Measurements from ENCODE around the gene MRGPRD.
A peak's percentile ranks its signal among the peaks of the same experiment; 100 is the strongest.

The MRGPRD gene

DNA sequence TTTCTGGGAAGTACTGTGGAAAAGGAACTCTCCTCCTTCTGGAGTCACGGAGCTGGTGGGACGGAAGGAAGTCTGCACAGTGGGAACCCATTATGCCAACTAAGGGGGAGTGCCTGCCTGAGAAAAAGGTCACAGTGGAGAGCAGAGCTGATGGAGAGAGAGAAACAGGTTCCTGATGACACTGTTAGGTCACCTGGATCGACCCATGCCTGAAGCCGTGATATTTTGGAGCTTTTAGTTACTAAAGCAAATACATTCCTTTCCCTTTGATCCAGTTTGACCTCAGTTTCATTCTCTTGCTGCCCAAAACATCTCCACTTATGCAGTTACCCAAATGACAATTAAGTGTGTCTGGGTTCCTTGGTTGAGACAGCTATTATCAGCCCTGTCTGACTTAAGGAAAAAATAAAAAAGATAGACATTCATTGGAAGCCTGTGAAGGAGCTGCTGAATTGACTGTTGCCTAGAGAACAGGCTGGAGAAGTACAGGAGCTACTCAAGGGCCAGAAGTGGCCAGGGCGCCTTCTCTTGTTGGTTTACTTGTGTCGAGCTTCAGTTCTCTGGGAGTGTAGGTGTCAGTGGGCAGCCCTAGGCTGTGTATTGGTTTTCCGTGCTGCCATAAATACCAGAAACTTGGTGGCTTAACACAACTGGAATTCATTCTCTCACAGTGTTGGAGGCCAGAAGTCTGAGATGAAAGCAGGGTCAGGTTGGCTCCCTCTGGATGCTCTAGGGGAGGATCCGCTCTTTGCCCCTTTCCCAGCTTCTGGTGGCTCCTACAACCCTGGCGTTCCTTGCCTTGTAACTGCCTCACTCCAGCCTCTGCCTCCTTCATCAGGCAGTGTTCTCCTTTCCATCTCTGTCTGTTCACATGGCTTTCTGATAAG is 13.6 kb downstream of the MRGPRD start:
- no peak for DNase-seq

DNA sequence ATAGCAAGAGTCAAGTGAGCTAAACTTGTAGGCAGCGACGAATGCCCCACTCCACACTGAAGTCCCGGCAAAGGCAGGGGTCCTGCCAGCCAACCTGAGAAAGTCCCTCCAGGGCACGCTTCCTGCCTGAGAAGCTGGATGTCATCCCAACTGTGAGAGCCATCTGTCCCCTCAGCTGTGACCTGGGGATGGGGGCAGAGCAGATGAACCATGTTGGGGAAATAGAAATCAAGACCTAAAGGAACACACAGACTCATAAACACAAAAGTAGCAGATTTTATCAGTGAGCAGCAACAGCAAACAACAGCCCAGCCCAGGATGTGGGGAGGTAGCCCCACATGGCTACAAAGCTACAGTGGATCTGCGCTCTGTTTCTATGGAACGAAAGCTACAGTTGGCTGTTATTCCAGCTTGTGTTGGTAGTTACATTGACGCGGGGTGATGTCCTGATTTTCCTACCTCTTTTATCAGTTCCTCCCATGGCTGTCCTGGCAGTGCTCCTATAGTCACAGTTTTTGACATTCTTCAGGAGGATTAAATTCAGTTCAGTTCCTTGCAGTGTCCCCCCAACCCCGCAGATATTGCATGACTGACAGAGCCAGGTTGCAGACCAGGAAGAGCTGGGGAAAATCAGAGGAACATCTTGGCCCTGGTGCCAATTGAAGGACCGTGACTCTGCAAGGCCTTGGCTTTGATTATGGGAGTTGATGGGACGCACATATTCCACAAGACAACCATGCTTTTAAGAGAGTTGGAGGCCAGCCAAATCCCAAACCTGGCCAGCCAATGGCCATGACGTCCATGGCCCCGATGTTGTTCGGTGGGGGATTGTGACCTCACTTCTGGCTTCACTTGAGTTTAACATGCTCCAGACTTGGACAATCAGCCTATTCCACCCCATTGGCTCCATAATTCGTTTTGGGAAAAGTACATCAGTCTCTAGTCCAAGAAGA is 14.6 kb downstream of the MRGPRD start:
- no peak for DNase-seq

- no peak for DNase-seq
Observed at GRCh38 chr11:68963779-68964178, 17.0 kb downstream of the MRGPRD start.

DNA sequence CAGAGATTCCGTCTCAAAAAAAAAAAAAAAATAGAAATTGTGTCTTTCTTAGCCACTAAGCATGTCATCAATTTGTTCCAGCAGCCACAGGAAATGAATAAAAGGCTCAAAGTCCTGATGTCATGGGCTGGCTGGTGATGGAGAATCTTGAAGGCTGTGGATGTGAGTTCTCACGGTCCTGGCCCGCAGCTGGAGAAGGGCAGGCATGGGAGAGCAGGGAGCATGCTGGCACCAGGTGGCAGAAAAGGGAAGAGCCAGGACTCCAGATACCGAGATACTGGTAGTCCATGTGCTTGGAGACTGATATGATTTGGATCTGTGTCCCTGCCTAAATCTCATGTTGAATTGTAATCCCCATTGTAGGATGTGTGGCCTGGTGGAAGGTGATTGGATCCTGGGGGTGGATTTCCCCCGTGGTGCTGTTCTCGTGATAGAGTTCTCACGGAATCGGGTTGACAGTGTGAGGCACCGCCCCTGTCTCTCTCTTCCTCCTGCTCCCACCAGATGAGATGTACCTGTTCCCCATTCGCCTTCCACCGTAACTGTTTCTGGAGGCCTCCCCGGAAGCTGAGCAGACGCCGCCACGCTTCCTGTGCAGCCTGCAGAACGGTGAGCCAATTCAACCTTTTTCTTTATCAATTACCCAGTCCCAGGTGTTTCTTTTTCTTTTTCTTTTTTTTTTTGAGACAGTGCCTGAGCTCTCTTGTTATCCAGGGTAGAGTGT is 18.1 kb downstream of the MRGPRD start:
- DNase-seq = peak; percentile 30

GRCh38 chr11:68961245-68961644 is 19.5 kb downstream of the MRGPRD start:
- no peak for DNase-seq

DNA sequence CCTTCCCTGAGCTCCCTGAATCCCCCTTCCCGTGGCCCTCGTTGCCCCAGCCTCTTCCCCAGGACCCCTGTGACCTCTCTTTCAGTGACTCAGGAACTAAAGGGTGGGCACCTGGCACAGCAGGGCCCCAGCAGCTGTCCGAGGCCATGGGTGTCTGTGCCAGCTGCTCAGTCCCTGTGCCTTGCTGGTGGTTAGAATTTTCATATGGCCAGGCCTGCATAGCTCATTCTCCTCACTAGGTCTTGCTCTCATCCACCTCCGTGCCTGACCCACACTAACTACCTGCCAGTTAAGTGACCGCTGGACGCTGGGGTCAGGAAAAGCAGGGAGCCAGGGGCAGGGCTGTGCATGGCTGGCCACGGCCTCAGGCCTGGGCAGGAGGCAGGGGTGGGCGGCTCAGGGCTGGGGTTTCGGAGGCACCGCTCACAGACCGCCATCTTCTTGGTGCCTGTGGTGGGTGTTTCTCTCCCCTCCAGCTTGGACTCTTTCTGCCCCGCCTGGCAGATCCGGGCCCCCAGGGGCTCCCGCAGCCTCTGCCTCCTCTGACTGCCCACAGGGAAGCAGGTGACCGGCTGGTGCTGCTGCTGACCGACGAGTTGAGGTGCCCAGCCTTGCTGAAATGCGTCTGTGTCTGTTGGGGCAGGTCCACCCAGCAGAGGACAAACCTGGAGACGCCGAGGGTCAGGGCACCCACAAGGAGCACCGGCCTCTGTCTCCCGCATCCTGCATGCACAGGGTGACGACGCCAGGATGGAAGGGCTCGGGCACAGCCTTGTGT is 20.3 kb downstream of the MRGPRD start:
- no peak for DNase-seq

- no peak for DNase-seq
Observed at GRCh38 chr11:68959465-68960293, 21.1 kb downstream of the MRGPRD start.

DNA sequence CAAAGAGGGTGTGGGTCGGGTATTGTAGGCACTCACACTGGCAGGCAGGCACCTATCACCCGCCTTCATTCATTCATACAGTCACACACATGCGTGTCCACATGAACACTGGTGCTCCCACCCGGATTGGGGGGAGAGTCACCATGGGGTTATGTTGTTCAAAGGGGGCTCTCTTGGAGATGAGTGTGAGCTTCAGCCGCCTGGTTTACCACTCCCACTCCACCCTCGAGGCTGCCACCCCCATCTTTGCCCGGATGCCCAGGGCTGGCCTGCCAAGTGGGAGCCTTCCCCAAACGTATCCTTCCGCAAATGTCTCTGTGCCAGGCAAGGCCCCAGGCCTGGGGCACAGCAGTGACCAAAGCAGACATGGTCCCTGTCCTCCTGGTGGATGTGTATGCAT is 22.6 kb downstream of the MRGPRD start:
- DNase-seq = no peak

- no peak for DNase-seq
Observed at GRCh38 chr11:68956547-68957254, 24.1 kb downstream of the MRGPRD start.

DNA sequence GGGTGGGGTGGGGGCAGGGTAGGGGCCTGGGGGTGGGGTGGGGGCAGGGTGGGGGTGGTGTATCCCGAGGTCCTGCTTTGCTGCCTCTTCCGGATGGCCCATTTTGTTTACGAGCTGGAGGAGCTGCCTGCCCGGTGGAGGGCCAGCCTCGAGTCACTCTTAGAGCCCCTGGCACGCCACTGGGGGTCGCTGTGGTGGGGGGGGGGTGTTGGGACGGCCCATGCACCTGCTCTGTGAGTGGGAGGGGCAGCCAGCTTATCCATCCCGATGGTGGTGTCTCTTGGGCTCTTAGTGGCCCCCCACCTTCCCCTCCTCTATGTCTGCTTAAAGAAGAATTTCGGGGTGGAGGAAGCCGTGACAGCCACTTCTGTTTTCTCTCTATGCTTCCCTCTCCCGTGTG is 24.6 kb downstream of the MRGPRD start:
- peak; percentile 36 for DNase-seq

DNA sequence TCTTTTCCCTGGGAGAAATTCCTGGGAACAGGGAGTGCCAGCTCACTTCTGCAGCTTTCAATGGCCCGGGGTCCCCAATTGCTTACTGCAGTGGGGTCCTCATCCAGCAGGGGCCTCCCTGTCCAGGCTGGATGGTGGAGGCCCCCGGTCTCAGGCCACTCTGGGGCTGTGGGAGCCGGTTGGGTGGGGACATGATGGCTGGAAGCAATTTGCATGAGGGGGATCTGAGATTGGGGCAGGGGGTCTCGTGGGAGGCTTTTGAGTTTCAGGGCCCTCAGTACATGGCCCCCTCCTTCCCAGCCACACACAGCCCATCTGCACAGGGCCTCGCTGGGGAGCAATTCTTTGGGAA is 25.2 kb downstream of the MRGPRD start:
- no peak for DNase-seq

DNA sequence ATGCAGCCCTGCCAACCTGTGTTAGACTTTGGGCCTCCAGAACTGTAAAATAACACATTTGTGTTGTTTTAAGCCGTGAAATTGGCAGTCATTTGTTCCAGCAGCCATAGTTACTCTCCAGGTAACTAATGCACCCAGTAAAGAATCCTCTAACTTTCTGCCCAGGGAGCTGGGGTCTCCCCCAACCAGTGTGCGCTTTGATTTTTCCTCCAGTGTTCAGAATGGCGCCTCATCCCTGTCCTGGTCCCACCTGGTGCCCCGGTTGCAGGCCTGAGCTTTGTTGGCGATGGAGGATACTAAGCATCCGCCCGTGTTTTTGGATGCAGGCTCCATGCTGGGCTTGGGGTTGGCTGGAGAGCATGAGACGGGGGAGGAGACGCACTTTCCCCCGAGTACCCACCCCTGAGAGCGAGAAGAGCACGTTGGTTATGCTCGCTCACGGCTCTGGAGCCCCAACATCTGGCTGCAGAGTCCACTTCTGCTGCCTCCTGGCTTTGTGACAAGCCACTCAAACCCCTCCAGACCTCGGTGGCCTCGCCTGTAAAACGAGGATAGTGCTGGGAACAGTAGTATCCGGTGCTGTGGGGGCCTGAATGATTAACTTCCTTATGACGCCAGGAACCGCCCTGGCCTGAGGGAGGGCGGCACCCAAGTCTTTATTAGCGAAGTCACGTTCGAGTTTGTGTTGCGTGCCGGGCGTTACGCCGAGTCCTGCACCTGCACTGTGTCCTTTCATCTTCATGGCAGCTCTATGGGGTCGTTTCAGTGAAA is 25.8 kb downstream of the MRGPRD start:
- DNase-seq = no peak

- no peak for DNase-seq
Observed at GRCh38 chr11:68950762-68951161, 30.0 kb downstream of the MRGPRD start.

DNA sequence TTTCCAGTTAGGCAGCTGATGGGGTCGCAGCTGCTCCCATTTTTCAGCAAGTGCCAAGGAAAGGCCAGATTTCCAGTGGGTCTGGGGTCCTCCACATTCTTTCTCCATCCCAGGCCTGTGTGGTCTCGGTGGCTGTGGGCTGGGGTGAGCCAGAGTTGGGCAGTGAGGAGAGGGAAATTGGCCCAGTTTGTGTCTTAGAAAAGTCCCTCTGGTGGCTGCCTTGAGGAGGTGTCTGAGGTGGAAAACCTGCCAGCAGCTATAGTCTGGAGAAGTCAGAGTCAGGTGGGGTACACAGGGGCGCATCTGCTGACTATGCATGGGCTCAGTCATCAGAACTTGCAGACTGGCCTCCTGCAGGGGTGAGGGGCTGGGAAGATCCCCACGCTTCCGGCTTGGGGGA is 30.5 kb downstream of the MRGPRD start:
- no peak for DNase-seq

- DNase-seq = no peak
Observed at GRCh38 chr11:68948935-68949334, 31.9 kb downstream of the MRGPRD start.

- no peak for DNase-seq
Observed at GRCh38 chr11:68948496-68948895, 32.3 kb downstream of the MRGPRD start.

DNA sequence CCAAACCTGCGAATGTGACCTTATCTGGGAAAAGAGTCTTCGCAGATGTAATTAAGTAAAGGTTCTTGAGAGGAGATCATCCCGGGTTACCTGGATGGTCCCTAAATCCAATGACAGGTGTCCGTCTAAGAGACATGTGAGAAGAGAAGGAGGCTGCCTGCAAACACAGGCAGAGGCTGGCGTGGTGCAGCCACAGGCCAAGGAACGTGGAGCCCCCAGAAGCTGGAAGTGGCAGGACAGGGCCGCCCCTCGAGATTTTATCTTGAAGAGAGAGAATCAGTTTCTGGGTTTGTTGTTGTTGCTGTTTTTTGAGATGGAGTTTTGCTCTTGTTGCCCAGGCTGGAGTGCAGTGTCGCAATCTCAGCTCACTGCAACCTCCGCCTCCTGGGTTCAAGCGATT is 33.6 kb downstream of the MRGPRD start:
- DNase-seq = no peak

GRCh38 chr11:68946416-68947090 is 34.2 kb downstream of the MRGPRD start:
- DNase-seq = no peak

GRCh38 chr11:68942751-68943271 is 38.0 kb downstream of the MRGPRD start:
- DNase-seq = no peak

Measured in activated CD4-positive, alpha-beta T cell treated with anti-CD3 and anti-CD28 coated beads, Interleukin-2, amount 50 U/mL, for 1 hour (primary cell).